ENCODE data around the gene CYP3A5.
"Not testable (repeated sequence)": the region's sequence is repeated elsewhere in the genome, so short reads cannot be mapped to it uniquely, and the experiment has no call there.

CYP3A5 gene

DNA sequence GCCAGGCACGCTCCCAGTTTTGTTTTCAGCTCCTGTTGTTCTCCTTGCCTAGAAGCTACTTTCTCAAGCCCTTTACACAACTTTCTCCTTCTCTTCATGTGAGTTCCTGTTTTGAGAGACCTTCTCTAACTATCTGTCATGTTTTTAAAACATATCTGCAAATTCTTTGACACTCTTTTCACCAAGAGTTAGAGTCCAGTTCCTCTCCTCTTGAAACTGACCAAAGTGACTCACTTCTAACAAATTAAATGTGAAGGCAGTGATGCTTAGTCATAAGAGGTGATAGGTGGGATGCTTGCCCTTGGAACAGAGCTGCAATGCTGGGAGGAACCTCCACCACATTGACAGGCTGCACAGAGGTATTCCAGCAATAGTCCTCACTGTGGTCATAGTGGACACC lies 37.8 kb downstream of the CYP3A5 start:
- TF ChIP-seq, protein P1, sequence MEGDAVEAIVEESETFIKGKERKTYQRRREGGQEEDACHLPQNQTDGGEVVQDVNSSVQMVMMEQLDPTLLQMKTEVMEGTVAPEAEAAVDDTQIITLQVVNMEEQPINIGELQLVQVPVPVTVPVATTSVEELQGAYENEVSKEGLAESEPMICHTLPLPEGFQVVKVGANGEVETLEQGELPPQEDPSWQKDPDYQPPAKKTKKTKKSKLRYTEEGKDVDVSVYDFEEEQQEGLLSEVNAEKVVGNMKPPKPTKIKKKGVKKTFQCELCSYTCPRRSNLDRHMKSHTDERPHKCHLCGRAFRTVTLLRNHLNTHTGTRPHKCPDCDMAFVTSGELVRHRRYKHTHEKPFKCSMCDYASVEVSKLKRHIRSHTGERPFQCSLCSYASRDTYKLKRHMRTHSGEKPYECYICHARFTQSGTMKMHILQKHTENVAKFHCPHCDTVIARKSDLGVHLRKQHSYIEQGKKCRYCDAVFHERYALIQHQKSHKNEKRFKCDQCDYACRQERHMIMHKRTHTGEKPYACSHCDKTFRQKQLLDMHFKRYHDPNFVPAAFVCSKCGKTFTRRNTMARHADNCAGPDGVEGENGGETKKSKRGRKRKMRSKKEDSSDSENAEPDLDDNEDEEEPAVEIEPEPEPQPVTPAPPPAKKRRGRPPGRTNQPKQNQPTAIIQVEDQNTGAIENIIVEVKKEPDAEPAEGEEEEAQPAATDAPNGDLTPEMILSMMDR (IDR thresholded peaks at IDR 0.05; ENCODE audit: extremely low read depth, missing control alignments), result no peak
- DNase-seq (ENCODE audit: low spot score), result no peak

GRCh38 chr7:99639267-99639666 lies 40.5 kb downstream of the CYP3A5 start:
- TF ChIP-seq, protein P1 (IDR thresholded peaks at IDR 0.05; ENCODE audit: extremely low read depth, missing control alignments), result no peak
- DNase-seq (ENCODE audit: low spot score), result no peak

DNA sequence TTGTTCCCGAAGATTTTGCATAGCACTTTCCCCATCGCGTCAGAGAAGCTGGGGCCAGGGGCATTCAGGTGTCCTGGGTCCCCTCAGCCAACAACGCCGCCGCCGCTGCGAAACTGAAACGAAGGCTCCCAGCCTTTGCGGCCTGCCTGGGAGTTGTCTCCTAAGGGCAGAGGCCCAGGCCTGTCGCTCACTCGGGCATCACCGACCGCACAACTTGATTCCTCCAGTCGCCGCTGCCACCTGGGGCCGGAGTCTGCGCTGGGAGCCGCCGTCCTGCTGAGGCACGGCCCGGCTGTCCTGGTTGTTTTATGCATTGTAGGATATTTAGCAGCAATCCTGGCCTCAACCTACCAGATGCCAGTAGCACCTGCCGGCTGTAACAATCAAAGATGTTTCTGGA lies 41.1 kb downstream of the CYP3A5 start:
- TF ChIP-seq, protein P1 (IDR thresholded peaks at IDR 0.05; ENCODE audit: extremely low read depth, missing control alignments), result no peak
- DNase-seq (ENCODE audit: low spot score), result no peak

GRCh38 chr7:99637414-99637813 lies 42.4 kb downstream of the CYP3A5 start:
- DNase-seq (ENCODE audit: low spot score), result not testable (repeated sequence)

DNA sequence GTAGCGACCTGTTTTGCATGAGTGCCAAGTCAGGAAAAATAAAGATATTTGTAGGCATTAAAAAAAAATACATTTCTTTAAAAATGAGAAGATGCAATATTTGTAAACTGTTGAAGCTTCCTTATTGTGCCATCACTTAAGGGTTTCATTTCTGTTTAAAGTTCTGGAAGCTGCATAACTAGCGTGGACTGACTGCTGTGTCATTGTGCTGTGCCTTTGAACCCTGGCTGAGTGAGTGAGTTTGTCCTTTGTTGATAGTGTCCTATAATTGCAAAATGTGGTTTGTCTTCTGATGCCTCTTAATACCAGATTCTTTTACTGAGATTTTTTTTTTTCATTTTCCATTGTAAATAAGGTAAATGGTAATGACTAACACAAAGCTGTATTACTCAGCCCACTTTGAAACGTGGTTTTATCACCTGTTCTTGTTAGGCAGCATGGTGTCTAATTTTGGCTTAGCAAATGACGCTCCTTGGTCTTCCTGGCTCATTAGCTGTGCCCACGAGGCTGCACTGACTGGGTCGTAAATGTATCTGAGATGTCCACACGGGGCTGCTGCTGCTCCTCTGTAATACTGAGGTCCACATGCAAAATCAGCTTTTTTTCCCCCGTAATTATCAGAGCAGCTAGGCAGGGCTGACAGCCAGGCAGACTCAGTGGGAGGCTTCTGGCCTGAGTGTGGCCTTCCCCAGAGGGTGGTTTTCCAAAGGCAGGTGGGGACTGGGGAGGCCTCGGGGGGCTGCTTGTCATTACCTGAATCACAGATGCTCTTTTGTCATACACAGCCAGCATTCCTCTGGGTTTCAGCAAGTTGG lies 48.3 kb downstream of the CYP3A5 start:
- TF ChIP-seq, protein P1 (IDR thresholded peaks at IDR 0.05; ENCODE audit: extremely low read depth, missing control alignments), result no peak
- DNase-seq (ENCODE audit: low spot score), result no peak

DNA sequence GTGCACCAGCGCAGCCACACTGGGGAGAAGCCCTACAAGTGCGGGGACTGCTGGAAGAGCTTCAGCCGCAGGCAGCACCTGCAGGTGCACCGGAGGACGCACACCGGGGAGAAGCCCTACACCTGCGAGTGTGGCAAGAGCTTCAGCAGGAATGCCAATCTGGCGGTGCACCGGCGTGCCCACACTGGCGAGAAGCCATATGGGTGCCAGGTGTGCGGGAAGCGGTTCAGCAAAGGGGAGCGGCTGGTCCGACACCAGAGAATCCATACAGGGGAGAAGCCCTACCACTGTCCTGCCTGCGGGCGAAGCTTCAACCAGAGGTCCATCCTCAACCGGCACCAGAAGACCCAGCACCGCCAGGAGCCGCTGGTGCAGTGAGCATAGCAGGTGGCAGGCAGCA lies 50.2 kb downstream of the CYP3A5 start:
- TF ChIP-seq, protein P1 (IDR thresholded peaks at IDR 0.05; ENCODE audit: extremely low read depth, missing control alignments), result no peak
- DNase-seq (ENCODE audit: low spot score), result no peak

DNA sequence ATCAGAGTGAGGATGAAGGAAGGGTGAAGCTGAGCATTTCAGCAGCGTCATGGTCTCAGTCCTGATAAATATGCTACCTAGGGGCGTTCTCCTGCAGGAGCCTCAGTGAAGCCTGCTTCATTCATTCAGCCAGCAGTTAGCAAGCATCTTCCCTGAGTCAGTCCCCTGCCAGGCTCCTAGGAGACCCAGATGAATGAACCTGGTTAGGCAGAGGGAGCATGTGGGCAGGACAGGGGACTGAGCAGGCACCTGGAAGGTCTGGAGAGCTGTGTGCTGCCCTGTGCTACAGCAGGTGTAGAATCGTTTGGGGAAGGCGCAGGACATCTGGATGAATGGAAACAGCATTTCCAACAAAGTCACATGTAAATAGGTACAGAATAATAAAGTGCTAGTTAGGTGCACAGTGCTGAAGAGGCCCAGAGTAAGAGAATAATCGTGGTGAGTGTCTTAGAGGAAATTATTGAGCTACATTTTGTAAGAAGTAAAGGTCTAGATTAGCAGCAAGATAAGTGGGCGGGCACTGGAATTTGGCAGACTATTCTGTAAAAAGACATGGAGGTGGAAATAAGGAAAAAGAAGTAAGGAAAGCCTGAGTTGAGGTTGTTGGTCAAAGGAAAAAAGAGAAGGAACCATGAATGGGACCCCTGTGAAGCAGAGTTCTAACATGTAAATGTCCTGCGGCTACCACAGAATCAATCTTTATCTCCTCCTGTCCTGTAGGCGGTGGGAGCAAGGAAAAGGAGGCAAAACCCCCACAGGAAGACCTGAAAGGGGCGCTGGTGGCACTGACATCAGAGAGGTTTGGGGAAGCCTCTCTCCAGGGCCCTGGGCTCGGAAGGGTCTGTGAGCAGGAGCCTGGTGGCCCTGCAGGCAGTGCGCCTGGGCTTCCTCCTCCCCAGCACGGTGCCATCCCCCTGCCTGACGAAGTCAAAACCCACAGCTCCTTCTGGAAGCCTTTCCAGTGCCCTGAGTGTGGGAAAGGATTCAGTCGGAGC lies 51.0 kb downstream of the CYP3A5 start:
- DNase-seq (ENCODE audit: low spot score), result no peak
- TF ChIP-seq, protein P1 (IDR thresholded peaks at IDR 0.05; ENCODE audit: extremely low read depth, missing control alignments), result no peak
